Putamen (tissue), 1 donor: ENCODE data around the gene KCNMA1.
"Not testable (repeated sequence)": the region's sequence is repeated elsewhere in the genome, so short reads cannot be mapped to it uniquely, and the experiment has no call there.

Source experiments
- DNase-seq: peaks from one replicate; pipeline ENCODE4 v3.0.0-alpha.2; 2016; ENCODE audit warnings: low spot score

KCNMA1 gene

DNA sequence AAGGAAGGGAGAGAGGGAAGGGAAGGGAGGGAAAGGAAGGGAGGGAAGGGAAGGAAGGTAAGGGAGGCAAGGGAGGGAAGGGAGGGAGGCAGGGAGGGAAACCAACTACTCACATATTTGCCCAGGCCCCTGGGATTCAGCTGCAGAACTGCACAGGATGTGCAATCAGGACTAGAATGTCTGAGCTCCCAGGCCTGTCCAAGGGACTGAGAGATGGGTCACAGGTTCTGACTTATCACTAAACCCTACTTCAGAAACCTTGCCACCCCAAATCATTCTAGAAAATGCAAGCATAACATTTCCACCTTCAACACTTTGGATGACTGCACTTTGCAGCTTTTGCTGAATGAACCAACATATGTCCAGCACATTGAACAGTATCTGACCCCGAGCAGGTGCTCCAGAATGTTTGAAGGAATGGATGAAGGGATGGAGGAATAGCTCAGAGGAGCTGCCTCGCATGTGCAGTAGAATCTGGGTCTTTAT, 245.3 kb downstream of the KCNMA1 start:
- no peak for DNase-seq

DNA sequence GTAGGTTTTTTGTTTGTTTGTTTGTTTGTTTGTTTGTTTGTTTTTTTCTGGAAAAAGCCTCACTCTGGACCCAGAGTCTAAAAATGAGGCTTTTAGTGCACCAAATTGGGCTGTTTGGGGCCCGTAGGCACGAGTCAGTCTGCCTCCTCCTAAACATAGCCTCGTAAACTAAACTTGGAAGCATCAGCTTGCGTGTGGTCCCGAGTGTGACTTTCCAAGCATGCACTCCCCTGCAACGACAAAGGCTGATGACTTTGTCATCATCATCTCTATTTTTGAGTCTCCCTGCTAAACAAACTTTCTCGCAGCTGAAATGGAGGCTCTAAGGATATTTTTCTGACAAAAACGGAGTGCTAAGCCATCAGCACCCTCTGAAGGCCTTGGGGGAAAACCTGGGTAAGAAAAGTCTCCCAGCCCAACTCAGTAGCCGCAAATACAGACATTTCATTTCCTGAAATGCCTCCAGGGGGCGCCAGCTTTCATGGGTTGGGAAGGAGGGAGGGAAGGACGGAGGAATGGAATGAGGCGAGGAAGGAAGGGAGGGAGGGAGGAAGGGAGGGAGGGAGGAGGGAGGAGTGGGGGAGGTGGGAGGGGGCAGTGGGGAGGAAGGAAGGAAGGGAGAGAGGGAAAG, 245.9 kb downstream of the KCNMA1 start:
- peak; percentile 55 for DNase-seq

DNA sequence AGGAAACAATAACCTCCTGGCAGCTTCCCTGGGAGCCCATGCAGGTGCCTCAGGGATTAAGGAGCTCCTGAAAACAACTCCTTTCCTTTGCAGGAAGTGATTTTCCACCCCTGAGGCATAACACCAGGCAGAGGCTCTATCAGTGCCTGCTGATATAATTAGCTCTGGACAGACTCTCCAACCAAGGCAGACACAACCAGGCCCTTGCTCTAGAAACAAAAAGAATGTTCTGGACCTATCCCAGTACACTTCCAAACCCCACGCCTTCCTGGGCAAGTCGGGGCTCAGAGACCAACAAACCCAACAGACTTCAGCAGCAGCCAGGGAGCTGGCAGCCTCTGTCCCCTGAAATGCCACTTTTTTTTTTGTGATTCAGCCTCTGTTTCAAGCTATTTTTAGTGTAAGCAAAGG, 247.1 kb downstream of the KCNMA1 start:
- DNase-seq: no peak

DNA sequence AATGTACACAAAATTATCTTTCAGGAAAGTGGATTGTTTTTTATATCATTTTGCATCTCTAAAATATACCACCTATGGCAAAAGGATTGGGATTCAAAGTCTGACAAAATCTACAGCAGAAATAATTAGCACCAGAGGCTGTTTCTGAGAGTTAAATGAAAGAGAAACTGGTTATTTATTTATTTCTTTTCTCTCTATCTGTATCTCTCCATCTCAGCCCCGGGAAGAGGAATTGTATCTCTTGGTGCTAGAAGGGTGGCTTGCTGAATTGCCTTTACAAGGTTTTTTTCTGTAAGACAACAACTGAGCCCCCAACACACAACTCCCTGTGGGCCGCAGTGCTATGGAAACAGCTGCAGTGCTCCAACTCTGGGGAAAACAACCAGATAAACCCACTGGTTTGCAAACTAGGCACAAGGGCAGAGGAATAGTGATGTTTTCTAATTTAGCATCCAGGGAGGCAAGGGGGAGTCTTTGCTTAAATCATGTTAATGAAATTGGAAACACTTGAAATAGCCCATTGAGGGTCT, 249.0 kb downstream of the KCNMA1 start:
- no peak for DNase-seq

DNA sequence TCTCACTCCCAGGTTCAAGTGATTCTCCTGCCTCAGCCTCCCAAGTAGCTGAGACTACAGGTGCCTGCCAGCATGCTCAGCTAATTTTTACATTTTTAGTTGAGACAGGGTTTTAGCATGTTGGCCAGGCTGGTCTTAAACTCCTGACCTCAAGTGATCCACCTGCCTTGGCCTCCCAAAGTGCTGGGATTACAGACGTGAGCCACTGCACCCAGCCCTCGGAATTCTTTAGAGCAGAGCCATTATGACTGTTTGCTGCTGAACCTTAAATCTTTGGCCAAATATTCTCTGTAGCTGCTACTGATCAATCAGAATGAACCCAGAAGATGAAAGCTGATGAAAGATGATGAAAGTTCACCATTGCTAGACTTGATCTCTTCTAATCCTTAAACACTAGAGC, 249.9 kb downstream of the KCNMA1 start:
- not testable (repeated sequence) for DNase-seq

DNA sequence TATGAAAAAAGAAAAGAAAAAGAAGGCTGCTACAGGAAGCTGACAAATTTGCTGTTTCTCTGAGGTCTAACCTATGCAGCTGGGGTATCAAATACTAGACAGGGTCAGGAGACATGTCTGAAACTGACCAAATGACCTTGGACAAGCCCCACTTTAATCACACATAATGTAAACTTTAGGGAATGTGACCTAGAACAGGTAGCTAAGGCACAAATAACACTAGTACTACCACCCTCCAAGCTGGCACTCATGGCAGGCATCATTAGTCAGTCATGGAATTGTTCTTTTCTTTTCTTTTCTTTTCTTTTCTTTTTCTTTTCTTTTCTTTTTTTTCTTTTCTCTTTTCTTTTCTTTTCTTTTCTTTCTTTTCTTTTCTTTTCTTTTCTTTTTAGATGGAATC, 250.4 kb downstream of the KCNMA1 start:
- no peak for DNase-seq

DNA sequence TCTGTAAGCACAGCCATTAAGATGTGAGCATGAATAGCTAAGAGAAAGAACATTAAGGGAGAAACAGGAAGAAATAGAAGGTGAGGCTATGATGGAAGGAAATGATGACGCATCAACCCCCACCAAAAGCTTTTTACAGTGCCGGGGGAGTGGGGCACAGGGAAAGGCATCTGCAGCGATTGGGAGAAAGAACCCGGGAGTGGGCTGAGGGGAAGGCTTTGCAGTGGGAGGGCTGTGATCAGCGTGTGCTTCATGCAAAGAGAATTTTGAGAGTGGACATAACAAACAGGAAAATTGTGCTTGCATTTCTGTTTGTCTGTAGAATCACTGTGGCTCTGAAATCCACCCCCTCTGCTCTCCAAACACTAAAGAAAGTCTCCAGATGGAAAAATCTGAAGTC, 250.8 kb downstream of the KCNMA1 start:
- peak; percentile 75 for DNase-seq

DNA sequence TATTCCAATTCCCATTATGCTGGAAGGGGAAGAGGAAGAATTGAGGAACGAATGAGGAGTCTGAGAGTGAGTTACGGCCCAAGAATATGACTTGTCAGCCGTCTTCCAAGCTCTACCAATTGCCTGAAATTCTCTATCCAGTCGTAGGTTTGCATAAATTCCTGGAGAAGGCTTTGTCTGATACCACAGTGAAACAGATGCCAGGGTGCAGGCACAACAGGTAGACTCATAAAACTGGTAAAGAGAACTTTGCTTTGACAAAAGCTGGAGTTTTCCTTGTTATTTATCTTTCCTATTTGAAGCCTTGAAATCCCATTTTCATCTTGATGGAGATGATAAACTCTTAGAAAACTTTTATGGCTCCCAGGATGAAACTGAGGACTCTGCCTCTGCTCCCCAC, 251.2 kb downstream of the KCNMA1 start:
- no peak for DNase-seq

DNA sequence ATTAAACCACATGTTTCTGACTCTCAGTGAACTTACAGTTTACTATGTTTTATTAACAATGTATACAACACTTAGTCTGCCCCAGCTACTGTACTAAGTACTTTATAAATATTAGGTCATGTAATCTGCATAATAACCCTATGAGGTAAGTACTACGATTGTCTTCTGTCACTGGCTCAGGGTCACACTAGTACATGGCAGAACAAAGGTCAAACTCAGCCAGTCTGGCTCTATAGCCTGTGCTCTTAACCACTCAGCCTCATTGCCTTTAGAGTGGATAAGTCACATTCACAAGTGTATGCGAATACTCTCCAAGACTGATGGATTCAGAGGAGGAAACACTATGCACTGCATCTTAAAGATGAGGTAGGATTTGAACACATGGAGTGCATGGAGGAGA, 252.3 kb downstream of the KCNMA1 start:
- DNase-seq: no peak

DNA sequence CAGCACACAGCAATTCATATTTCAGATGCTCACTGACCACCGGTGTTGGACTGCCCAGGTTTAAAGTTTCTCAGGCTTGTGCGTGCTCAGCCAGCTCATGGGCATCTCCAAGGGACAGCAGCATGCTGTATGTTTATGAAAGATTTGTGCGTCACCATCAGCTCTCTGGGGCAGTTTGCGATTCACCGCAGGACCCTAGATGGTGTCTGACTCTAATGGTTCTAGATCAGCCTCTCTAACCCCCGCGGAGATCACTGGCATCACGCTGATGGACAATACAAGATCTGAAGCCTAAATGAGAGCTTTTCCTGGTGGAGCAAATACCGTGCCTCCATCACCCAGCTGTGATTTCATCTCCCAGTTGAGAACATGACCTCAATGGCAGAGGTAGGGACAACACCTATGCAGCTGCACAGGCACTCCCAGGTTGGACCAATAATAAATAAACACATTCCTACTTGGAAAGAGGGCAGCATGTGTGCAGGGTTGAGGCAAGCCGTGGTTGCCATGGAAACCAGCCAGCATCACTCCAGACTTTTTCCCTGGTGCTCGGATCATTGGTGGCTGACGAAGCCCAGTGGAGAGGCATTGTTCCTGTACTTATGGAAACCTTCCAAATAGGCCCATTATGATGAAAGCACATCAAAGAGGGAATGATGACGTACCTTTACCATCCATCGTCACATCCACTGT, 253.6 kb downstream of the KCNMA1 start:
- peak; percentile 29 for DNase-seq

DNA sequence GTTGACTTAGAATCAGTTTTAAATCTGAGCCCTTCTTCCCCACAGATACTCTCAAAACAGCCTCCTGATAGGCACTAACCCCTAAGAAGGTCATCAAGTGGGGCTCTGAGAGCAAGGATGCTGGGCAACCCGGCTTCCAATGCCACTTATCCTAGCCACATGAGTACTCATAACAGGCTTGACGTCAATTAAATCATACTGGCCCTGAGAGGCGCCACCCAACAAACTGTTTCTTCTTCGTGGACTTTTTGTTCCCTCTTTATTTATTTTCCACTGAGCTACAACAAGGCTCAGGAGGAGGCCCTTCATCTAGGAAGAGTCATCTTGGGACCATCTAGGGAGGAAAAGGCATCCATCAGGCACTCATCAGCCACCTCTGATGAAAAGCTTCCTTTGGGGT, 255.9 kb downstream of the KCNMA1 start:
- DNase-seq: no peak

DNA sequence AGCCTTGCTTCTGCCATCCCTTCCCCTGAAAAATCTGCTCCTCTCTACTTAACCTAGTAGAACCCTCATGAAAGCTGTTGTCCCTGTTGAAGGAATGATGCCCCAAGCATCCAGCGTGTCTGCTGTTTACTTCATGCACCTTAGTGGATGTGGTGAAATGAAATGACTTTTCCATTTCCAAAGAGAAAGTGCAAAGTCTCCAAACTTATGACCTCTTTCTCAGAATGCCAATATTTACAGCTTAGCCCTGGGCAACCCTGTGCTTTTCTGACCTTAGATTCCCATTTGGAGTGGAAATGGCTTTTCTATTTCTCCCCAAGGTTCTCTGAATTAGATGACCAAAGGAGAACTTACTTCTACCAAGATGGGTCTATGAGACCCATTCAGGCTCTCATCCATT, 256.9 kb downstream of the KCNMA1 start:
- DNase-seq: no peak

DNA sequence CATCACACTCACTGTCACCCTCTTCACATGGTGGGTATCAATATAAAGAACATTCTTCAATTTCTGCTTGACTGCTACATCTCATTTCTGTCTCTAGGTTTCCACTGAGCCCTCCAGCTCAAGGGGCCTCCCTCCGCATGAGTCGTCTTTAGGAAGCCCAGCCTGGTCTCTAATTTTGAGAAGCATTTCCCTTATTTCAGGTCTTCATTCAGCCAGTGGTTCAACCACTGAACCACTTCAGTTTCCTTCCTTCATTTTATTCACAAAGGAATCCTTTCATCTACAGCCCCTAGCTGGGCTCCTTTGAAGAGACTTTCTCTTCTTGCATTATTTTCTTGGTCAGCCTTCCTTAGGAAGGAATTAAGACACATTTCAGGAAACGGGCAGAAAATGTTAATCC, 257.4 kb downstream of the KCNMA1 start:
- no peak for DNase-seq

DNA sequence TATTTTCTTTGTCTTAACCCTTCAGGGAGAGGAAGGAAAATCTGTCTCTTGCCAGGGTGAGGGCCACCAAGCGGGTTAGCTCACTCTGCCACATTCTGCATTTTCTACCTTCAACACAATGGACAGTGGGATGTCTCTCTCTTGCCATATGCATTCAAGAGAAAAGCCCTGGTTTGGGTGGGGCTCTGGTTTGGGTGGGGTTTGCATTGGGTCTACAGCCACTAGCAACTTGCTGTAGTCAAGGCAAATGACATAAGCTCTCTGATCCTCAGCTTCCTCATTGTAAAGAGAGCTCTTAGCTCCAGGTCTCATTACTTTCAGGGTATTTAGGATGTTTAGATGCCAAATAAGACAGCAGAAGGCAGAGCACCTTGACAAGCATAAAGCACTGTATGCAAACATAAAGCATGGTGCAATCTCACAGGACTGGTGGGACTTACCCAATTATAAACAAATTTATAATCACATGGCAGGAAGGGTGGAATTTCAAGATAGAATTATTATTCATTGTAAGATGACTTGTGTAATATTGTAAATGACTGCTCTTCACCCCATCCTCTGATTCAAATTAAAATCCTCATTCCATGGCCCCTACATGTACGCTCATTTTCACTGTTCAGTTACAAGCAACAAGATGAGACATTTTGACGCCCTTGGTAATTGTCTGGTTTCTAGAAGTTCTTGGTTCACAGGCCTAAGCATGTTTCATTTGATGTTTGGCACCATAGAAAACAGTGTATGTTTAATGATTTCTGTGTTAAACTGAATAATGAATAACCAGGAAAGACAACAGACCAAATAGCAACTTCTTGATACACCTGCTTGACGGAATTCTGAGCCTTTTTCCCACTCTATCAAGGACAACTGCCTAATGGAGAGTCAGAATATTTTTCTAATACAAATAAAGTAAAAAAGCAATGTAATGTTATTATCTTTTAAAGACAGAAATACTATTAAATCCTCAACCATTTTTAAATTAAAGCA, 258.9 kb downstream of the KCNMA1 start:
- DNase-seq: no peak

DNA sequence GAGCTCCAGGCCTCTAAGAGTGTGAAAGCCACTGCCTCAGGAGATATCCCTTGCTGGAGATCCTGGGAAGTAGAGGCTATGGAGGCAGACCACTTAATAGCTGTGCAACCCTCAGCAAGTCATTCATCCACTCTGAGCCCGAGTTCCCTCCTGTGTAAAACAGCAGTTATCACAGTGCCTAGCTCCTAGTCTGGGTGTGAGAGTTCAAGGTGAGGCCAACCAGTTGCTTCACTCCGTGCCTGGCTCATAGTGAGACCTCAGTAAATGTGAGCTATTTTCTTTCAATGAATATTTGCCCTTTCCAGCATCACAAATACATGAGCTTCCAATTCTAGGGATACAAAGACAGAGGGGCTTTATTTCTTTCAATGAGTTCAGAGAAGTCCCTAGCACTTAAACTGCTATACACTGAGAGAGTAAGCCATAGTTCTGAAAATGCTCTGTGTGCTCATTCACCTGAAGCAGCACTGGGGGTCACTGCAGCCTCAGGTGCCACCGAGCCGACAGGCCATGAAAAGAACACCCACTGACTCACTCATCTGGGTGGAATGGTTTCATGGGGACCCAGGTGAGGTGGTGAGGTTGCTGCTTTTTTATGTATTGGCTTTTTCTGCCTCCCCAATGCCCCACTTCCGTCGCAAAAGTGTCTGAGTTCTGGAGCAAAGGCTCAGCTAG, 259.8 kb downstream of the KCNMA1 start:
- no peak for DNase-seq

DNA sequence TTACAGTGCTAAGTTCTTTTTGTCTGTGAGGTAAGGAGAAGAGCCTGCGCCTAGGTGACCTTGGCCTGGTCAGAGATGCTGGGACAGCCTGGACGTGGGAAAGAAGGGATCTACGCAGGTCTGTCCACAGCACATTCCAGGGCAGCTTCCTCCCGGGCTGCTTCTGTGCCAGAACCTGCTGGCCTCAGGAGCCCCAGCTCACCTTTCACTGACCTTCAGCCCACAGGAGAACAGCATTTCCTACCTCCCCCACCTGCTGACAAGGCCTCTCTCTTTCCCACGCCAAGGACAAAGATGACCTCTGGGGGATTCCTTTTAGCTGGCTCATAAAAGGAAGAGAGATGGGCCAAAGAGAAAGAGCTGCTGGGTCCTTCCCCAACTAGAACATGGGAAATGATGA, 260.6 kb downstream of the KCNMA1 start:
- DNase-seq: no peak

DNA sequence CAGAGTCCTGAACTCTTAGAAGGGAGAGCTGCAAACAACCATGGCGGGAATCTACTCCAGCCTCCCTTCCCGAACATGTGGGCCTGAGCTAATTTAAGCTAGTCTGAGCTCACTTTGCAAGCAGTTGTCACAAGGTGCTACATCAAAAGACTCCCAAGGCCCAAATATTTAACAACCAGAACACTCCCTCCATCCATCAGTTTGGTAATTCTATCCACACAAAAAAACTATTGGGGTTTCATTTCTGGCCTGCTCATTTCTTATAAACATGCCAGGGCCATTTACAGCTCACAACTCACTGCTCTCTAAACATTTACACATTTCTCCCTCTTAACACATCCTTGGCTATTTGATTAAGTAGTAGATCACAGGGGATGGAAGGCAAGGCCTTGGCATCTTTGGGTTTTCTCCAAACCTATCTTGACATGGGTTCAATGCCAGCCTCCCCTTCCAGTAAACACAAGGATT, 263.4 kb downstream of the KCNMA1 start:
- DNase-seq: no peak

DNA sequence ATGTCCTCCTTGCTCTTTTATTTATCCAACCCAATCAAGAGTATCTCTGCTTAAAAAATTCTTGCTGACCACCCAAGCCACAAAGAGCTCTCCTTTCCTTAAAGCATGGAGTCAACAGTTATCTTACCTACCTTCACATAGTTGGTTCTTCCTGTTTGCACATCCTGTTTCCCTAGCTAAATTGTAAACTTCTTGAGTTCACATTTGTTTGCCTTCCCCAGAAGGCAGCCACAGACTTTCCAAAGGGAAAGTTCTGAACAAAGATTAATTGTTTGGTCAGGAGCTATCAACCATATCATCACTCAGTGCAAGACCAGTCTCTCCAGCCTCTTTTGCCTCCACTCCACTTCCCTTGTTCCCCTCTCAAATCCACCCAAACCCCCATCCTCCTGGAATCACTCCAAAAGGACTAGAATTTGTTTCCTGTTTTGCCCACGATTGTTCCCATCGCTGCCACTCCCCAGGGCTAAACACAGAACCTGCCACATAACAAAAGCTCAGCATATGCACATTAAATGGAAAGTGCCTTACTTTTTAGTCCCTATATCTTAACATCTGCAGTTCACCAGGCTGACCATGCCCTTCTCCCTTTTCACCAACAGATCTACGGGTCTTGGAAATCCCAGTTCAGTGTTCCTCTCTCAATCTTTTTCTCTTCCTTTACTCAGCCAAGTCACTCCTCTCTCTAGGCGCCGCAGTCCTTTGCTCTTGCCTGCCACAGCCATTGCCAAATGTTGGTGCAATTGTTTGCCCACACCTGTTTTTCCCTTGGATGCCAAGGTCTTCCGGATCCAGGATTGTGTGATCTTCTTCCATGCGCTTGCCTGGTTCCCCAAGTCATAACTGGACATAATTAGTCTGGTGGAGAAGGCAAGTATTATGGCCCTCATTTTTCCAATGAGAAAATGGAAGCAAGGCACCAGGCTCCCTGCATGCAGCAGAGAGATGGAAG, 265.5 kb downstream of the KCNMA1 start:
- no peak for DNase-seq

DNA sequence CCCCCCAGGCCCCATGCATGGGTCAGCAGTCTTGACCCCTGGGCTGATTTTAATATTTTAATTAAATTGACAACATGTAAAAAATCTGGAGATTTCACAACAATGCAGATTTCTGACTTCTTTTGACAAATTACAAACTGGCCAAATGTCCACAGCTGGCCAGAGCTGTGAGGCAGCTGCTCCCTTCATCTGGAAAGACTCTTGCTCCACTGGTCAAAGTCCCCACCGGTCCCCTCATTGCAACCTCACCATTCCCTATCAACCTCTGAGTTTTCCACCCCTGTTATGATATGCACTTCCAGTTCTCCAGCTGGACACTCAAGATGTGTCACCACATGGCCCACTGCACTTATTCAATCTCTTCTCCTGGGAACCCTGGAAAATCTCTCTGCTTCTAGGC, 266.2 kb downstream of the KCNMA1 start:
- no peak for DNase-seq

DNA sequence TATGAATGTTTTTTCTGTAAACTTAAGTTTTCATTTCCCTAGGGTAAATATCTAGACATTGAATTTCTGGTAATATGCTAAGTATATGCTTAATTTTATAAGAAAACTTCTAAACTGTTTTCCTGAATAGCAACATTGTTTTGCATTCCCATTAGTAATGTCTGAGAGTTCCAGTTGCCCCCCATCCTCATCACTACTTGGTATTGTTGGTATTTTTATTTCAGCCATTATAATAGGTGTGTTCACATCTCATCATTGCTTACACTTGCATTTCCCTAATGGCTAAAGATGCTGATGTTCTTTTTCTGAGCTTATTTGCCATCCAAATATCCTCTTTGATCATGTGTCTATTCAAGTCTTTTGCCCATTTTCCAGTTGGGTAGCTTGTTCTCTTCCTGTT, 269.6 kb downstream of the KCNMA1 start:
- DNase-seq: no peak

DNA sequence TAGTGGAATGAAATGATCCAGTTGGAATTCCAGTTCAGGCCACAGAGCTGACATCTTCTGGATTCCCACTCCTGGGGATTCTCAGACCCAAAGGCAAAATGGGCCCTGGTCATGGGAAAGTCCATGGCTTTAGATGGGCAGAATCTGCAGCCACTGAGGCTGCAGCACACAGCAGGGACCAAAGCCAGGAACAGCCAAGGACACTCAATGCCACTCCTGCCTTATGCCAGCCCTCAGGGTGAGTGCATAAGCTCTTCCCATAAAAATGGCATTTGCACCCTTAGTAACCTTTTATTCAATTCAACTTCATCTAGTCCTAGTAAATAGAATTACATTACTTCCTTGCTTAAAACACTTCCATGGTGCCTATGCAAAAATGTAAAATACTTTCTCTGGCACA, 274.4 kb downstream of the KCNMA1 start:
- no peak for DNase-seq
